Liver (tissue), 9 donors: ENCODE measurements around the gene IL3. TPM values are rescaled to one million over a fixed set of nuclear protein-coding genes. Genes with fewer than 3 reads are reported as not detected.

ENCODE experiments used
- DNase-seq: peaks from one replicate; pipeline ENCODE4 v3.0.0-alpha.2; 2017; ENCODE audit warnings: low spot score
- H3K27ac ChIP-seq, 2 donors: one replicate each; pipeline ENCODE4 v1.7.0; 2013; ENCODE audit warnings: inconsistent platforms in 2 of 2, low read length in 2 of 2, control low read depth in 1 of 2, low read depth in 1 of 2, mild to moderate bottlenecking in 1 of 2
- H3K27me3 ChIP-seq, 4 donors: one replicate each; pipeline versions ENCODE4 v1.6.1 to v1.7.0; 2013; ENCODE audit warnings: low read length in 3 of 4, inconsistent platforms in 1 of 4, mild to moderate bottlenecking in 1 of 4, moderate library complexity in 1 of 4; ENCODE audit not compliant: control insufficient read depth in 4 of 4, insufficient read depth in 4 of 4
- H3K36me3 ChIP-seq, 4 donors: one replicate each; pipeline versions ENCODE4 v1.6.1 to v1.7.0; 2013; ENCODE audit warnings: low read length in 3 of 4, mild to moderate bottlenecking in 3 of 4, low read depth in 1 of 4, moderate library complexity in 1 of 4; ENCODE audit not compliant: control insufficient read depth in 4 of 4, insufficient read depth in 3 of 4
- H3K4me1 ChIP-seq, 4 donors: one replicate each; pipeline versions ENCODE4 v1.6.1 to v1.7.0; 2013; ENCODE audit warnings: low read length in 3 of 4, mild to moderate bottlenecking in 3 of 4, moderate library complexity in 1 of 4; ENCODE audit not compliant: control insufficient read depth in 4 of 4, insufficient read depth in 4 of 4
- H3K4me3 ChIP-seq, 3 donors: one replicate each; pipeline versions ENCODE4 v1.6.1 to v1.7.0; 2013; ENCODE audit warnings: low read length in 3 of 3, control low read depth in 1 of 3, low read depth in 1 of 3, mild to moderate bottlenecking in 1 of 3
- H3K9ac ChIP-seq, 2 donors: one replicate each; pipeline ENCODE4 v1.7.0; 2013; ENCODE audit warnings: low read length in 2 of 2, mild to moderate bottlenecking in 2 of 2, moderate library complexity in 2 of 2, control low read depth in 1 of 2, low read depth in 1 of 2
- H3K9me3 ChIP-seq, 4 donors: one replicate each; pipeline versions ENCODE4 v1.6.1 to v1.7.0; 2013; ENCODE audit warnings: low read length in 3 of 4; ENCODE audit not compliant: control insufficient read depth in 4 of 4
- ATF3 ChIP-seq: IDR thresholded peaks from 2 replicates; pipeline ENCODE4 v1.6.1; 2016; ENCODE audit warnings: antibody characterized with exemption
- CTCF ChIP-seq: fragments of 150-350 bp; IDR thresholded peaks from 2 replicates; pipeline ENCODE4 v1.5.1; 2017; ENCODE audit warnings: improper control_type of control experiment, low read depth, low read length; ENCODE audit not compliant: missing input control
- EGR1 ChIP-seq, 2 donors: IDR thresholded peaks; 2 replicates each; pipeline ENCODE4 v1.6.1; 2016 to 2018; ENCODE audit warnings: antibody characterized with exemption in 2 of 2, low read depth in 2 of 2
- FOXA1 ChIP-seq: IDR thresholded peaks from 2 replicates; pipeline ENCODE4 v1.6.1; 2016; ENCODE audit warnings: antibody characterized with exemption
- FOXA2 ChIP-seq: IDR thresholded peaks from 2 replicates; pipeline ENCODE4 v1.6.1; 2016; ENCODE audit warnings: antibody characterized with exemption
- HNF4G ChIP-seq: IDR thresholded peaks from 2 replicates; pipeline ENCODE4 v1.6.1; 2016; ENCODE audit warnings: antibody characterized with exemption
- JUND ChIP-seq, 2 donors: IDR thresholded peaks; 2 replicates each; pipeline ENCODE4 v1.6.1; 2016; ENCODE audit warnings: antibody characterized with exemption in 2 of 2
- MAX ChIP-seq: IDR thresholded peaks from 2 replicates; pipeline ENCODE4 v1.6.1; 2016; ENCODE audit warnings: antibody characterized with exemption
- NR2F2 ChIP-seq: IDR thresholded peaks from 2 replicates; pipeline ENCODE4 v1.6.1; 2016; ENCODE audit warnings: antibody characterized with exemption
- RAD21 ChIP-seq, 2 donors: IDR thresholded peaks; 2 replicates each; pipeline ENCODE4 v1.6.1; 2016; ENCODE audit warnings: antibody characterized with exemption in 2 of 2, mild to moderate bottlenecking in 2 of 2
- REST ChIP-seq: IDR thresholded peaks from 2 replicates; pipeline ENCODE4 v1.6.1; 2016; ENCODE audit warnings: antibody characterized with exemption, mild to moderate bottlenecking
- RXRA ChIP-seq, 2 donors: IDR thresholded peaks; 2 replicates each; pipeline ENCODE4 v1.6.1; 2017 to 2018; ENCODE audit warnings: antibody characterized with exemption in 2 of 2, mild to moderate bottlenecking in 1 of 2
- SP1 ChIP-seq: IDR thresholded peaks from 2 replicates; pipeline ENCODE4 v1.6.1; 2018; ENCODE audit warnings: antibody characterized with exemption, mild to moderate bottlenecking
- TAF1 ChIP-seq: conservative IDR thresholded peaks from 2 replicates; pipeline ENCODE4 v1.6.1; 2016; ENCODE audit warnings: antibody characterized with exemption, mild to moderate bottlenecking
- YY1 ChIP-seq: IDR thresholded peaks from 2 replicates; pipeline ENCODE4 v1.6.1; 2016; ENCODE audit warnings: antibody characterized with exemption, mild to moderate bottlenecking
- ZBTB33 ChIP-seq: IDR thresholded peaks from 2 replicates; pipeline ENCODE4 v1.6.1; 2016; ENCODE audit warnings: antibody characterized with exemption
- WGBS: extraction: QIAGEN DNeasy Blood & Tissue Kit; methylation state at CpG from one replicate; pipeline ENCODE4 v1.1.7; 2013; 5-methylcytosine and 5-hydroxymethylcytosine counted together
- polyA plus RNA-seq, 2 donors: library from polyadenylated mRNA; stranded (reverse) in 1 of 2; unstranded in 1 of 2; fragments of 200-250 nt in 1 of 2; fragments of >200 nt in 1 of 2; fragmentation: Nextera tagmentation in 1 of 2; extraction: Ambion mirVana in 1 of 2; gene quantifications; one replicate each; pipeline versions ENCODE4 v1.2.1 to v1.2.3, GENCODE V29; 2013 to 2015
- total RNA-seq, 2 donors: library from RNA; depleted of rRNA; stranded (reverse); fragments of >200 nt; gene quantifications; one replicate each; pipeline ENCODE4 v1.2.3, GENCODE V29; 2014
- donor health status: healthy.
- donor health status: healthy.
- donor health status: healthy.
- donor health status: healthy.
- donor health status: healthy.

IL3 gene
- total and polyA plus RNA-seq, 4 donors = not detected

- TF ChIP-seq ATF3 (no peak), ZBTB33 (no peak), HNF4G (no peak), RXRA (IDR thresholded peaks at IDR 0.05) (no peak), FOXA2 (no peak), RAD21 (IDR thresholded peaks at IDR 0.05) (no peak), SP1 (no peak), NR2F2 (no peak)
Measured at GRCh38 chr5:132049559-132049958, 10.9 kb upstream of the IL3 start (continued).

- Histone ChIP-seq H3K27ac (no peak overlapping the region), H3K36me3 (no peaks in the 10 kb centered on the region), H3K9ac (no peak overlapping the region), H3K4me1 (no peaks in the 10 kb centered on the region), H3K9me3 (no peaks in the 10 kb centered on the region), H3K27me3 (no peaks in the 10 kb centered on the region), H3K4me3 (no peak overlapping the region)
- TF ChIP-seq JUND (IDR thresholded peaks at IDR 0.05) = no peak
- TF ChIP-seq RAD21 (IDR thresholded peaks at IDR 0.05) = no peak
- TF ChIP-seq SP1 = no peak
- TF ChIP-seq HNF4G = no peak
- TF ChIP-seq FOXA1 = no peak
- TF ChIP-seq MAX = no peak
- TF ChIP-seq ATF3 = no peak
- no peak for TF ChIP-seq REST
- TF ChIP-seq CTCF = no peak
- no peak for TF ChIP-seq RXRA (IDR thresholded peaks at IDR 0.05)
- no peak for TF ChIP-seq YY1
- TF ChIP-seq FOXA2 = no peak
- no peak for TF ChIP-seq EGR1 (IDR thresholded peaks at IDR 0.05; ENCODE audit: low read depth in 2 of 2)
- TF ChIP-seq ZBTB33 = no peak
- TF ChIP-seq NR2F2 = no peak
- TF ChIP-seq TAF1 = no peak
- WGBS = 76% methylated on average over 5 of the region's 5 CpGs
- peak; percentile 31 for DNase-seq
Measured at GRCh38 chr5:132050136-132050535, 10.3 kb upstream of the IL3 start.
